NB4 (cell line): ENCODE data around the gene ACSM2B.
"Not testable (repeated sequence)": the region's sequence is repeated elsewhere in the genome, so short reads cannot be mapped to it uniquely, and the experiment has no call there.

Experiments used
- CTCF ChIP-seq: IDR thresholded peaks from one replicate; pipeline ENCODE4 v1.5.1; 2012; ENCODE audit warnings: low read depth, low read length
- MYC ChIP-seq: IDR thresholded peaks from 2 replicates; pipeline ENCODE4 v1.6.1; 2011; ENCODE audit warnings: low read depth, low read length

- not testable (repeated sequence) for TF ChIP-seq CTCF, MYC
These were observed 13.3 kb upstream of the ACSM2B start for GRCh38 chr16:20589486-20589885.
